Measurements from ENCODE around the gene APBA1.

APBA1 gene

GRCh38 chr9:69427286-69427685 lies 244.9 kb downstream of the APBA1 start:
- TF ChIP-seq, protein P1, sequence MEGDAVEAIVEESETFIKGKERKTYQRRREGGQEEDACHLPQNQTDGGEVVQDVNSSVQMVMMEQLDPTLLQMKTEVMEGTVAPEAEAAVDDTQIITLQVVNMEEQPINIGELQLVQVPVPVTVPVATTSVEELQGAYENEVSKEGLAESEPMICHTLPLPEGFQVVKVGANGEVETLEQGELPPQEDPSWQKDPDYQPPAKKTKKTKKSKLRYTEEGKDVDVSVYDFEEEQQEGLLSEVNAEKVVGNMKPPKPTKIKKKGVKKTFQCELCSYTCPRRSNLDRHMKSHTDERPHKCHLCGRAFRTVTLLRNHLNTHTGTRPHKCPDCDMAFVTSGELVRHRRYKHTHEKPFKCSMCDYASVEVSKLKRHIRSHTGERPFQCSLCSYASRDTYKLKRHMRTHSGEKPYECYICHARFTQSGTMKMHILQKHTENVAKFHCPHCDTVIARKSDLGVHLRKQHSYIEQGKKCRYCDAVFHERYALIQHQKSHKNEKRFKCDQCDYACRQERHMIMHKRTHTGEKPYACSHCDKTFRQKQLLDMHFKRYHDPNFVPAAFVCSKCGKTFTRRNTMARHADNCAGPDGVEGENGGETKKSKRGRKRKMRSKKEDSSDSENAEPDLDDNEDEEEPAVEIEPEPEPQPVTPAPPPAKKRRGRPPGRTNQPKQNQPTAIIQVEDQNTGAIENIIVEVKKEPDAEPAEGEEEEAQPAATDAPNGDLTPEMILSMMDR (IDR thresholded peaks at IDR 0.05; ENCODE audit: low read depth, low read length, poor library complexity, severe bottlenecking) = no peak
- no peak for TF ChIP-seq EZH2phosphoT487 (IDR thresholded peaks at IDR 0.05; ENCODE audit: borderline replicate concordance, low read length)
- H4K20me1 ChIP-seq (ENCODE audit: control insufficient read depth, insufficient read depth, low read depth, low read length) = no peaks in the 10 kb centered on the region
- no peaks in the 10 kb centered on the region for H3K79me2 ChIP-seq (ENCODE audit: control insufficient read depth, low read length)
- no peaks in the 10 kb centered on the region for H3K9me2 ChIP-seq (replicated peaks; ENCODE audit: control insufficient read depth, low read length)
- H3K9me3 ChIP-seq (ENCODE audit: control insufficient read depth, insufficient read depth, low read length) = no peaks in the 10 kb centered on the region
- H3K4me2 ChIP-seq (ENCODE audit: low read length) = no peak overlapping the region
- no peaks in the 10 kb centered on the region for H3K4me1 ChIP-seq (ENCODE audit: control insufficient read depth, low read length)
- no peaks in the 10 kb centered on the region for H3K27me3 ChIP-seq (ENCODE audit: control insufficient read depth, low read length)
- no peak overlapping the region for H3K27ac ChIP-seq (ENCODE audit: low read depth, low read length)
- H3K4me3 ChIP-seq (ENCODE audit: low read length) = no peak overlapping the region
- no peaks in the 10 kb centered on the region for H3F3A ChIP-seq (ENCODE audit: control insufficient read depth, insufficient read depth)
- no peaks in the 10 kb centered on the region for H3K36me3 ChIP-seq (ENCODE audit: control insufficient read depth, low read length)

- no peak overlapping the region for H3K4me2 ChIP-seq (ENCODE audit: low read length)
These were observed 246.9 kb downstream of the APBA1 start for GRCh38 chr9:69425136-69425801.

DNA sequence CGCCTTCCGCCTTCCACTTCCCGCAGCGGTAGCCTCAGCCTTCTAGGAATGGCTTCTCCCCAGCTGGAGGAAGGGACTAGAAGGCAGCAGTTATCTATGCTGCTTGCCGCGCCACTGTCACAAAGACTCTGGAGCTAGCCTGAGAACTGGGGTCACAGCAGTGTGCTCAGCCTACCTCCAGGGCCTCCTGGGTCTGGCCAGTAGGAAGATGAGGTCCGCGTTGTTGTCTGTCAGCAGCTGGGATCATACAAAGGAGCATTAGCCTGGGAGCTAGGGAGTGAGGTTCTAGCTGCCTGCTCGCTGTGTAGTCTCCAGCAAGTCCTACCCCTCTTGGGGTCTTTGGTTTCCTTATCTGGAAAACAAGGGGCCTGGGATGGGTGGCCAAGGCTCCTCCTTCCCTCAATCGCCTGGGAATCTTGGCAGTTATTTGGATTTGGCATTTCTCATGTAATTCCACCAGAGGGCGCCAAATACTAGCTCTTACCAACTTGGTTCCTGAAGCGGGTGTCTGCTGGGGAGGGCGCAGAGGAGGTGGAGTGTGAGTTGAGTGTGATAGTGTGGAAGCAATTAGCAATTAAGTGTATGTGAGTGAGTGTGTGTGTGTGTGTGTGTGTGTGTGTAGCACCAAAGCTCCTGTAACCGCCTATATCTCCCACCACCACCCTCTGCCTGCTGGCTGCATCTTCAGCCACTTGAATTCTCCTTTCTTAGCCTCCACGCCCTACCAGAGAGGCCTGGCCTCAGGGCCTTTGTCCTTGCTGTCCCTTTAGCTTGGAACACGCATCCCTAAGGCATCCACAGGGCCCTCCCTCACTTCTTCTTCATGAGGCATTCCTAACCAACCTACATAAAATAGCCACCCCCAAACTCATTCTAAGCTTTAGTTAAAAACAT lies 250.0 kb downstream of the APBA1 start:
- TF ChIP-seq EZH2phosphoT487 (IDR thresholded peaks at IDR 0.05; ENCODE audit: borderline replicate concordance, low read length) = no peak
- TF ChIP-seq, protein P1 (IDR thresholded peaks at IDR 0.05; ENCODE audit: low read depth, low read length, poor library complexity, severe bottlenecking) = peak; percentile 91
- Histone ChIP-seq H3K9me2 (replicated peaks; ENCODE audit: control insufficient read depth, low read length) (no peaks in the 10 kb centered on the region), H3K36me3 (ENCODE audit: control insufficient read depth, low read length) (no peaks in the 10 kb centered on the region), H3K4me2 (ENCODE audit: low read length) (no peak overlapping the region), H3K27ac (ENCODE audit: low read depth, low read length) (no peak overlapping the region), H3K27me3 (ENCODE audit: control insufficient read depth, low read length) (no peaks in the 10 kb centered on the region), H3K4me1 (ENCODE audit: control insufficient read depth, low read length) (no peaks in the 10 kb centered on the region), H4K20me1 (ENCODE audit: control insufficient read depth, insufficient read depth, low read depth, low read length) (no peaks in the 10 kb centered on the region), H3F3A (ENCODE audit: control insufficient read depth, insufficient read depth) (no peaks in the 10 kb centered on the region), H3K9me3 (ENCODE audit: control insufficient read depth, insufficient read depth, low read length) (no peaks in the 10 kb centered on the region), H3K4me3 (ENCODE audit: low read length) (no peak overlapping the region), H3K79me2 (ENCODE audit: control insufficient read depth, low read length) (no peaks in the 10 kb centered on the region)

More at GRCh38 chr9:69425136-69425801, 246.9 kb downstream of the APBA1 start:
- no peak overlapping the region for H3K27ac ChIP-seq (ENCODE audit: low read depth, low read length)
- H4K20me1 ChIP-seq (ENCODE audit: control insufficient read depth, insufficient read depth, low read depth, low read length) = no peaks in the 10 kb centered on the region
- H3K79me2 ChIP-seq (ENCODE audit: control insufficient read depth, low read length) = no peaks in the 10 kb centered on the region
- H3K36me3 ChIP-seq (ENCODE audit: control insufficient read depth, low read length) = no peaks in the 10 kb centered on the region
- H3F3A ChIP-seq (ENCODE audit: control insufficient read depth, insufficient read depth) = no peaks in the 10 kb centered on the region
- H3K27me3 ChIP-seq (ENCODE audit: control insufficient read depth, low read length) = no peaks in the 10 kb centered on the region
- TF ChIP-seq EZH2phosphoT487 (IDR thresholded peaks at IDR 0.05; ENCODE audit: borderline replicate concordance, low read length) = no peak
- TF ChIP-seq, protein P1 (IDR thresholded peaks at IDR 0.05; ENCODE audit: low read depth, low read length, poor library complexity, severe bottlenecking) = no peak
- no peaks in the 10 kb centered on the region for H3K4me1 ChIP-seq (ENCODE audit: control insufficient read depth, low read length)
- H3K9me3 ChIP-seq (ENCODE audit: control insufficient read depth, insufficient read depth, low read length) = no peaks in the 10 kb centered on the region
- H3K9me2 ChIP-seq (replicated peaks; ENCODE audit: control insufficient read depth, low read length) = no peaks in the 10 kb centered on the region
- no peak overlapping the region for H3K4me3 ChIP-seq (ENCODE audit: low read length)
